22Rv1 (cell line): ENCODE data around the gene XYLB.

Experiments
- H3K27ac ChIP-seq: fragments of 450-650 bp; 2 replicates; pipeline ENCODE4 v1.5.1; 2017
- CTCF ChIP-seq: fragments of 450-650 bp; IDR thresholded peaks from 2 replicates; pipeline ENCODE4 v1.5.1; 2017; ENCODE audit warnings: mild to moderate bottlenecking
- ZFX ChIP-seq: fragments of 450-650 bp; IDR thresholded peaks from 2 replicates; pipeline ENCODE4 v1.6.1; 2017; ENCODE audit warnings: antibody characterized with exemption, borderline replicate concordance

XYLB gene

GRCh38 chr3:38354588-38355330, 8.2 kb downstream of the XYLB start:
- no peak overlapping the region for H3K27ac ChIP-seq
- TF ChIP-seq ZFX, result no peak
- no peak for TF ChIP-seq CTCF

DNA sequence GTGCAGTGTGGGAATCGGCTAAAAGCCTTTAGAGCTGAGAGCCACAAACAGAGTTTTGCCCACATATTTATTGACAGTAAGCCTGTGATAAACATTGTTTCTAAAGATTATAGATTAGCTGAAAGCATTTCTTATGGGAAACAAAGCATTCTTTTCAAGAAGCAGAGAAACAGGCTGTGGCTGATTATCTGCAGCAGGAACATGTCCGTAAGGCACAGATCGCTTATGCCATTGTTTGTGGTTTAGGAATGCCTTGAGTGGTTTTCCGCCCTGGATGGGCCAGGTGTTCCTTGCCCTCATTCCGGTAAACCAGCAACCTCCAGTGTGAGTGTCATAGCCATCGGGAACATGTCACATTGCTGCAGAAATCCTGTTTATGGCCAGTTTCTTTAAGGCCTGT, 12.5 kb downstream of the XYLB start:
- TF ChIP-seq CTCF (no peak), ZFX (no peak)
- no peak overlapping the region for H3K27ac ChIP-seq

- H3K27ac ChIP-seq, result no peak overlapping the region
- TF ChIP-seq ZFX (no peak), CTCF (no peak)
Measured at GRCh38 chr3:38360345-38360744, 13.8 kb downstream of the XYLB start.

GRCh38 chr3:38361496-38361895, 14.9 kb downstream of the XYLB start:
- TF ChIP-seq ZFX, result no peak
- TF ChIP-seq CTCF, result no peak
- H3K27ac ChIP-seq, result no peak overlapping the region

DNA sequence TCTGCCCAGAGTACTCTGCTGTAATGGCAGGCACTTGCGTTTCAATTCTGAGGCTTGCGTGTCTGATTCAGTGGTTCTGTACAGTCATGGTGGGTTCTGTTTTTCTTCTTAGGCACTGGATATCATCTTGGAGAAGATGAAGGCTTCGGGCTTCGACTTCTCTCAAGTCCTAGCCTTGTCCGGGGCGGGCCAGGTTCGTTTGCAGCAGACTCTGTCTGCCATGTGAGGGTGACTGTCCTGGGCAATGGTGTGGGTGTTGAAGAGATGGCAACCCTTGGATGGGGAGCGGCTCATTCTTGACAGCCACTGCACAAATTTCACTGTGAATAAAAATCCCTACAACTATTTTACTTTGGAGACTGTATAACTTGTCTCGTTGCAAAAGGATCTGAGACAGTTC, 16.2 kb downstream of the XYLB start:
- H3K27ac ChIP-seq, result no peak overlapping the region
- TF ChIP-seq ZFX (no peak), CTCF (no peak)

DNA sequence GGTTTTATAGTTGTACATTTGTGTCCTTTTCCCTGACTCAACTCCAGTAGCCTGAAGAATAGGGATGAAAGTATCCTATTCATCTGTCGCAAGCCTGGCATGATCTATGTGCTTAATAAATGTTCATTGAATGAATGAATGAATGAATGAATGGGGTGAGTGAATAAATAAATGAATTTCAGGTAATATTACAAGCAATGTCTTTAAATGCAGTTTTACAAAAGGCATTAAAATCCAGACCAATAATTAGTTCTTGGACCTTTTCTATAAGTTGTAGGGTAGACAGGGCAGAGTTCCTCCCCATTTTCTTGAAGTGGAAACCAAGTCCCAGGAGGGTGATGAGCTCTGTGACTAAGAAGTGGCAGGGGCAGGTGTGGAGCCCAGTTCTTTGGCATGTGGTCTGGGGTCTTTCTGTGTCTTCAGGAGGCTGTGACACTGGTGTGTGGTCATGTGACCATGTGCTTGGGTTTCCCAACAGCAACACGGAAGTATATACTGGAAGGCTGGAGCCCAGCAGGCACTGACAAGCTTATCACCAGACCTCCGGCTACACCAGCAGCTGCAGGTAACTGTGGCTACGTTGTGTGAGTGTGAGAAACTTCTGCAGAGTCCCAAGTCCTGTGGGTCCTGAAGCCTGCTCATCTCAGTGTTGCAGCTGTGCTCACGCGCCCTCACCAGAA, 18.3 kb downstream of the XYLB start:
- H3K27ac ChIP-seq, result no peak overlapping the region
- no peak for TF ChIP-seq ZFX
- TF ChIP-seq CTCF, result no peak

- no peak overlapping the region for H3K27ac ChIP-seq
- TF ChIP-seq CTCF (no peak), ZFX (no peak)
Measured at GRCh38 chr3:38365469-38366062, 19.0 kb downstream of the XYLB start.
